Stimulated activated CD8-positive, alpha-beta memory T cell treated with anti-CD3 and anti-CD28 coated beads, Interleukin-2, amount 100 ng/mL, for 48 hours (primary cell): ENCODE data around the gene HTRA1.

Experiments
- DNase-seq, 2 donors: peaks; one replicate each; pipeline ENCODE4 v3.0.0-alpha.2; 2020; ENCODE audit warnings: low read depth in 2 of 2

The HTRA1 gene

DNA sequence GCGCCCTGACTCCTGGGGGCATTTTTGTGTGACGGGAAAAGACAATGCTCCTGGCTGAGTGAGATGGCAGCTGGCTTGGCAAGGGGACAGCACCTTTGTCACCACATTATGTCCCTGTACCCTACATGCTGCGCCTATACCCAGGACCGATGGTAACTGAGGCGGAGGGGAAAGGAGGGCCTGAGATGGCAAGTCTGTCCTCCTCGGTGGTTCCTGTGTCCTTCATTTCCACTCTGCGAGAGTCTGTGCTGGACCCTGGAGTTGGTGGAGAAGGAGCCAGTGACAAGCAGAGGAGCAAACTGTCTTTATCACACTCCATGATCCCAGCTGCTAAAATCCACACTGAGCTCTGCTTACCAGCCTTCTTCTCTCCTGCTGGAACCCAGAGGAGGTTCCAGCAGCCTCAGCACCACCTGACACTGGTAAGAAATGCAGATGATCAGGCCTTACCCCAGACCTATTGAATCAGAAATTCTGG, 6.7 kb upstream of the HTRA1 start, which contains the start of gene ARMS2:
TSS of gene ARMS2 (plus strand) at position 51 of the 478 bp plus-strand sequence. CDS start at position 126, 75 bp downstream.
- DNase-seq: no peak

DNA sequence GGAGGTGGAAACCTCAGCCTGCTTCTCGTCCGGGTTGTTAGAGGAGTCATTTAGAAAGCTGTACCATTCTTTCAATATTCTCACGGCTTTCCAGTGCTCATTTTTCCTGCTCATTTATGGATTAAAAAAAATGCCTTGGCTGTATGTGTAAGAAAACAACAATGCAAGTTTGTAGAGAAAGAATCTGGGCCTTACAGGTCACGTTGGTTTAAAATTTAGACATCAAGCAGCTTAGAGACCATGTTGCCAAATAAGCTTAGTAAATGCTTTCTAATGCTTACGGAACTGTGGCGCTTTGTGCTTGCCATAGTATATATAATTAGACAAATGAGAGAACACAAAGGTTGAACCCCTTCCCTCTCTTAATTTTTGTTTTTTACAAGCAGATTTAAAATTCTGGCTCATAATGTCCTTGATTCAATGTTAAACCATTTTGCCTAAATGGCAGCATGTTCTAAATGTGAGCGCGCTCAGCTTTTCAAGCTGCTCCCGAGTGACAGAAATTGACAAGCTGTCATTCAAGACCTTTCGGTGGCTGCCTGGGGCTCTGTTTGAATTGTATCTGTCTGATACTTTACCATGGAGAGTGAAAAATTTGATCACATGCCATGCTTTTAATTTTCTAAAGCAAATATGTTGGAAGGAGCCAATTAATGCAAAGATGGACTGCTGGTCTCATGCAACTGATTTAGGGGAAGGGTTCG, 5.8 kb upstream of the HTRA1 start:
- no peak for DNase-seq

DNA sequence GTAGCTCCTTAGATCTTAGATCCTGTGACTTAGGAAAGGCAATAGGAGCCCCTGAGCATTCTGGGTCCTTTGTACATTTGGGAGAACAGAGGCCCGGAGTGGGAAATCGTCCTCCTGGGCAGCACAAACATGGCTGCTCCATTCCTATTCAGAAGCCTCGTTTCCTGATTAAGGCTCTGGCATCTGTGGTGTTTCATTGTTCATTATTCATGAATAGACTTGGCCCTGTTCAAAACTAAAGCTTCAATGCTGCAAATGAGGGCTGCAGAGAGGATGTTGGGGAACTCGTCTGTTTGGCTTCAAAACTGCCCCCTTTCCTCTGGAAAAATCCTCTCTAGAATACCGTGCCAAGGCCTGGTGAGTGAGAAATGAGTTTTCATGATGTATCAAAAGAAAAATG, 3.4 kb upstream of the HTRA1 start:
- DNase-seq: no peak

DNA sequence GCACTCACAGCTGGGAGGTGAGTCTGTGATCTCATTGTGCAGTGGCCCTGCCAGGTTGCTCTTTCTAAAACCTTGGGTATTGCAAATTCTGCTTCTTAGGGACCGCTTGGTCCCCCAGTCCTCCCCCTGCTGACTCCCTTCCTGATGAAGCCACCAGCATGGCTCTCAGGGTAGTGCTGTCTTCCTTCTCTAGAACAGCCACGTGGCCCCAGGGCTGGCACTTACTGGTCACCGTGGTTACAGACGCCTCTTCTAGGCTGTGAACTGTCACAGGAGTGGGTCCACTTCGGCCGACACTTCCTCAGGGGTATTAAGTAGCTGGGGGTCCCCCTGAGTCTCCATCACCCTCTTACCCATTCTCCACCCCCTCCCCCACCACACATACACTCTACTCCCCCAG, 2.7 kb upstream of the HTRA1 start:
- DNase-seq: no peak

- DNase-seq: no peak
Observed at GRCh38 chr10:122459561-122460273, 1.6 kb upstream of the HTRA1 start.

DNA sequence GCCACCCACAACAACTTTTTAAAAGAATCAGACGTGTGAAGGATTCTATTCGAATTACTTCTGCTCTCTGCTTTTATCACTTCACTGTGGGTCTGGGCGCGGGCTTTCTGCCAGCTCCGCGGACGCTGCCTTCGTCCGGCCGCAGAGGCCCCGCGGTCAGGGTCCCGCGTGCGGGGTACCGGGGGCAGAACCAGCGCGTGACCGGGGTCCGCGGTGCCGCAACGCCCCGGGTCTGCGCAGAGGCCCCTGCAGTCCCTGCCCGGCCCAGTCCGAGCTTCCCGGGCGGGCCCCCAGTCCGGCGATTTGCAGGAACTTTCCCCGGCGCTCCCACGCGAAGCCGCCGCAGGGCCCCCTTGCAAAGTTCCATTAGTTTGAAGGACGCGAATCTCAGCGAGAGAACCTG, 461 bp upstream of the HTRA1 start:
- no peak for DNase-seq

DNA sequence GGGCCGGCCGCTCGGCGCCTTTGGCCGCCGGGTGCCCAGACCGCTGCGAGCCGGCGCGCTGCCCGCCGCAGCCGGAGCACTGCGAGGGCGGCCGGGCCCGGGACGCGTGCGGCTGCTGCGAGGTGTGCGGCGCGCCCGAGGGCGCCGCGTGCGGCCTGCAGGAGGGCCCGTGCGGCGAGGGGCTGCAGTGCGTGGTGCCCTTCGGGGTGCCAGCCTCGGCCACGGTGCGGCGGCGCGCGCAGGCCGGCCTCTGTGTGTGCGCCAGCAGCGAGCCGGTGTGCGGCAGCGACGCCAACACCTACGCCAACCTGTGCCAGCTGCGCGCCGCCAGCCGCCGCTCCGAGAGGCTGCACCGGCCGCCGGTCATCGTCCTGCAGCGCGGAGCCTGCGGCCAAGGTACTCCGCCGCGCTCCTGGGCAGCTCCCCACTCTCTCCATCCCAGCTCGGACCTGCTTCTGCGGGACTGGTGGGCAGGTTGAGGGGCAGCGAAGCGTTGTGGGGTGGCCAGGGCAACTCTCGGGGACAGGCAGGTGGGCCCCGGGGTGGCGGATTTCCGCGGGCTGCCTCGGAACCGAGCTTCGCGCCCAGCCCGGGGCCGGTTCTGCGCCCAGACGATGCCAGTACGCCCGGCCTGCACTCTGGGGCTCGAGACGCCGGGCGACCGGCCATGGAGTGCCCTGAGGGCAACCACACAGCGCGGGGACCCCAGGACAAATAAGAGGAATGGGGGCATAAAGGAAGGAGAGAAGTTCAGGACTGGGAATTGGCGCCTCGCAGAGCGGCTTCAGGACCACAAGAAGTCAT, 578 bp downstream of the HTRA1 start:
- DNase-seq: no peak

DNA sequence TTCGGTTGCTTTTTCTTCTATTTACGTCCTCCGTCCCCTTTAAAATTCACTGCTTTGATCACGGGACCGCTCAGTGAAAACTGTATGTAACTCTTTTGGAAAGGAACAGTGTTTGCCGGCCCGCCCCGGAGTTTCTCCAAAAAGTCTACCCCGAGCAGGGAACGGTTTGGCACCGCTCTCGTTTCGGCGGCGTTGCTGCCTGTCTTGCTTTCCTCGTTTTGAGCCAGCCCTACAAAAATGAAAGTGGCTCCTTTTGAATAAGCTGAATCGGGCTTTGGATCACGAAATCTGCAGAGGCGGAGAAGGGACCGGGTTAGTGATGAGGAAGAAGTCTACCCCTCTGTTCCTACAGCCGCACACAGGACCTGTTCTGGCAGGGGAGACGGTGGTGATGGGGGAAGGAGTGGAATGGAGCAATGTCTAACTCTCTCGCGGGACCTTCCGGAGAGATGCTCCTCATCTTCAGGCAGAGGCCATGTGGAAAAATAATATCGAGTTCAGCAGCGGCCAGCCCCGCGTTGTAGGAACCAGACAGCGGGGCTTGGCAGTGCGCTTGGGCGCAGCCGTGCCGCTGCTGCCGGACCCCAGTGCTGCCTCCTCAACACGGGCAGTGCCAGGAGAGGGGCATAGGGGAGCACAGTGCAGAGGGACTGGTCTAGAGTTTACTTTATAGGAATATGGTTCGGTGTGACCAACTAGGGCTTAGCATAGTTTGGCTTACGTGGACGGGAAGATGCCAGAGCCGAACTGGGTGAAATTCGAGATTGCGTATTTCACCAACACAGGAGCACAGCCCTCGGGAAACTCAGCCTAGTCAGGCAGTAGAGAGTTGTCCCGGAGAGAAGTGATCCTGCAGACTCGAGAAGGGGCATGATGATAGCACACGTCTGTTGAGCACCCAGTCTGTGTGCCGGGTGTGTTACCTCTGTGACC, 1.4 kb downstream of the HTRA1 start:
- DNase-seq: no peak

GRCh38 chr10:122463466-122464249, 2.3 kb downstream of the HTRA1 start:
- no peak for DNase-seq

- no peak for DNase-seq
Observed at GRCh38 chr10:122464250-122464510, 2.8 kb downstream of the HTRA1 start.

- no peak for DNase-seq
Observed at GRCh38 chr10:122464586-122464985, 3.2 kb downstream of the HTRA1 start.

DNA sequence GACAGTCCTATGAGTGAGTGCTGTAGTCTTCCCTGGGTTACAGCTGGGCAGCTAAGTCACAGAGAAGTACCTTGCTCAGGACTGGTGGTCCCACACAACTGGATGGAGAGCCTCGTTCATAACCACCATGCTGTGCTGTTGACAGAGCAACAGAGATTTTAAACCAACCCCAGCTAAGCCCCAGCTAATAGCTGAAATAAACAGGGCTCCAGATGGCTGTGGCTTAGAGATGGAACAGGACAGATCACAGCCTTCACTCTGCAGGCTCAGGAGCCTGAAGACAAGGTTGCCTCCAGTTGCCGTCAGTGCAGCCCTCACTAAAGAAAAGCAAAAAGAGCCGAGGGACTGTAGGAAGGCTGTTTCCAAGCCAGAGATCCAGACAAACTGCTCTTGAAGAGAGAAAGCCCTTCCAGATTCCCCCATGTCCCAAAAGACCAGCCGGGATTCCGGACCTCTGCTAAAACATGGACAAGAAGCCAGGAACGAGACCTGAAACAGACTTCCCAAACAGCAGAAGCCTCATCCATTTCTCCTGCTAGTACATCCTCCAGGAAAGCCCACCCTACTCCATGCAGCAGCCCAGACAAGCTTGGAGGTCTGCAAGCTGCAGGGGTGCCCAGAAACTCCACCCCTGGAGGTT, 4.2 kb downstream of the HTRA1 start:
- DNase-seq: no peak

DNA sequence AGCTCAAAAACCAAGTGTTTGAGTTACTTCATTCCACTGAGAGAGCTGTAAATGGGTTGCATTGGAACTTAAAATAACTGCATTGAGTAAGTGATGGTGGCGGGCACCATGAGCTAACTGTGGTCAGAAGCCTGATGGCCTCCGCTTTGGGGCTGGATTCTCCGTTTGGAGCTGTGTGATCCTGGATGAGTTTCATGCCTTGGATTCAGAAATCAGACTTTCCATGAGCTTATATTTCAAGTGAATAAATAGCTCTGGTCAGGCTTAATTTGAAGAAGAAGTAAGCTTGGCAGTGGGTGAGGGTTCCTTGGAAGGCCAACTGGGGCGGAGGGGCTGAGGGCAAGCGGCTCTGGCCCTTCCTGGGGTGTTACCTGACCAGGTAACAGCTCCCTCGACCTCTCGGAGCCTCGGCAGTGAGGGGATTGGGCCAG, 5.6 kb downstream of the HTRA1 start:
- DNase-seq: no peak

DNA sequence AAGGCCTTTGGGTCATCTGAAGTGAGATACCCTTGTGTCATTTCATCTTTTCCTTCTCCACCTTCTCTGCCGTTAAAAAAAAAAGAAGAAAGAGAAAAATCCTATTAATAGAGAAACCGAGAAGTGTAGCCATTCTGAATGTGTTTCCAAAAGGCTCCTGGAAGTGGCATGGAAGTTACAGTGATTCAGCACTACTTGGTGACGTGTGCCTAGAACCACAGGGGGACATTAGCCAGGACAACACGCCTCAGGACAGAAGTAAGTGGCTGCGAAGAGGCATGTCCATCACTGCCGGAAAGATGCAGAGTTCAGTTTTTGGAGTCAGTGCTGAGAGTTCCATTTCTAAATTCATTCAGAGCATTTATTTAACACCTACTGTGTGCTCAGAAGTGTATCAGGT, 6.3 kb downstream of the HTRA1 start:
- no peak for DNase-seq

GRCh38 chr10:122468307-122468925, 7.1 kb downstream of the HTRA1 start:
- DNase-seq: no peak

DNA sequence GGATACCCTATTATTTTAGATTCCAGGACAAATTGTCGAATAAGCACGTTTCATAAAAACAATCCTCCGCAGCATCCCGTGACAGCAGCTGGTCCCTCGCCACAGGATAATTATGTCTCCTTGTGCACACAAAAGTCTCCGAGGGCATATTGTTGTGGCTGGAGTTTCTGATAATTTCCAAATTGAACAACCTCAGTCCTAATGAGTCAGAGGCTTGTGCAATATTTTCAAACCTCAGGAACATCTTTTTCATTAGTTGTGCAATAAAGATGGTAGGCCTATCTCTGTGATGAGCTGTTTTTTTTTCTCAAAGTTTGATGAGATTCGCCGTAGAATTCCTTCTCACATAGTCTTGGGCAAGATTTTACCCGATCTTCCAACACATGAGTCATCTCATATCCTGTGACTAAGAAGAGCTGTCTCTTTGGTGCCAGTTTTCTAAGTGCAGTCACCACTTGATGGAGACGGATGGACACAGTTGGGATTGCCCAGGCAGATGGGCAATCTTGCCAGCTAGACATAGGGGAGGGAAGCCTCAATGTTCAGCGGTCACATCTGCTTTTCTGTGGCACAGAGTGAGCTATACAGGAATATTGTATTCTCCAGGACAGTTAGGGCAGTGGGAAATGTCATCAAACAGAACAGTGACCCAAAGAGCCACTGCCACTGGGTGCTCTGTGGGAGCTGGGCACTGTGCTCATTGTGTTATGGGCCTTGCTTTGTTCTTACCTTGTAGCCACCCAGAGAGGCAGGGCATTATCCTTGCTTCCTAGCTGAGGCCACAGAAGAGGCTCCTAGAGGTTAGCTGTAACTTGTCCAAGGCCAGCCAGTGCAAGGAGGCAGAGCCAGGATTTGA, 7.8 kb downstream of the HTRA1 start:
- no peak for DNase-seq

GRCh38 chr10:122469848-122470247, 8.5 kb downstream of the HTRA1 start:
- DNase-seq: no peak

DNA sequence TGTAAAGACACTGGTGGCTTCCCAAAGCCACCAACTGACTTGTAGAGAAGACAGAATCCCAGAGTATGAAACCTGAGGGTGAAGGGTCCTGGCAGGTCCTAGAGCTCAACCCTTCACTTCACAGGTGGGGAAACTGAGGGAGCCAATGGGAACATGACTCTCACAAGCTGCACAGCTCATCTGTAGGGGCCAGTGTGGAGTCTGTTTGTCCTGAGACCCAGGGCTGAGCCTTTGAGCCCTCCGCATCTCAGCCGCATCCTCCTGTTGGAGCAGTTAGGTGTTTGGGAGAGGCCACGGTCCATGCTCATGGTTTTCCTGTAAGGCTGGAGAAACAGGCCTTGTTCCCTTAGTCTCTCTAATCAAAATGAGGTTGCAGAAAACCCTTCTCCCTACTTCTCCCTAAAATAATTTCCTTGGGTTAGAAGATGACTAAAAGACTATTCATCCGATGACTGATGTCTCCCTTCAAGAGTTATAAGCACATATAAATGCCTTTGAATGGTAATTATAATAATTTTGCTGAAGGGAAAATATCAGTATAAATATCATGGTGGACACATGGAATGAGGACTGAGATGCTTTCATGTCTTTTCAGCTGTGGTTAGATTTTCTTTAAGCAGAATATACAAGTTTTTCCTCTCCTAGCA, 10.3 kb downstream of the HTRA1 start:
- no peak for DNase-seq
